HEK293T (cell line): Measurements from ENCODE around the gene SLC10A1.

Experiments
- ARNT ChIP-seq: fragments of 450-650 bp; IDR thresholded peaks from 2 replicates; pipeline ENCODE4 v1.6.1; 2017; ENCODE audit warnings: mild to moderate bottlenecking
- BHLHE40 ChIP-seq: fragments of 450-650 bp; IDR thresholded peaks from 2 replicates; pipeline ENCODE4 v1.6.1; 2016; ENCODE audit warnings: mild to moderate bottlenecking, moderate library complexity, borderline replicate concordance
- FOXM1 ChIP-seq: fragments of 450-650 bp; IDR thresholded peaks from 2 replicates; pipeline ENCODE4 v1.6.1; 2017; ENCODE audit warnings: mild to moderate bottlenecking, borderline replicate concordance
- HDGF ChIP-seq: fragments of 450-650 bp; IDR thresholded peaks from 2 replicates; pipeline ENCODE4 v1.6.1; 2017; ENCODE audit warnings: antibody characterized with exemption, borderline replicate concordance
- SP1 ChIP-seq: fragments of 450-650 bp; IDR thresholded peaks from 2 replicates; pipeline ENCODE4 v1.6.1; 2017
- SUZ12 ChIP-seq: fragments of 450-650 bp; IDR thresholded peaks from 2 replicates; pipeline ENCODE4 v1.6.1; 2016; ENCODE audit warnings: mild to moderate bottlenecking
- TARDBP ChIP-seq: fragments of 450-650 bp; IDR thresholded peaks from 2 replicates; pipeline ENCODE4 v1.6.1; 2016
- TF ChIP-seq, protein P1 (sequence below): fragments of 450-650 bp; IDR thresholded peaks from 2 replicates; pipeline ENCODE4 v1.6.1; 2016

DNA sequence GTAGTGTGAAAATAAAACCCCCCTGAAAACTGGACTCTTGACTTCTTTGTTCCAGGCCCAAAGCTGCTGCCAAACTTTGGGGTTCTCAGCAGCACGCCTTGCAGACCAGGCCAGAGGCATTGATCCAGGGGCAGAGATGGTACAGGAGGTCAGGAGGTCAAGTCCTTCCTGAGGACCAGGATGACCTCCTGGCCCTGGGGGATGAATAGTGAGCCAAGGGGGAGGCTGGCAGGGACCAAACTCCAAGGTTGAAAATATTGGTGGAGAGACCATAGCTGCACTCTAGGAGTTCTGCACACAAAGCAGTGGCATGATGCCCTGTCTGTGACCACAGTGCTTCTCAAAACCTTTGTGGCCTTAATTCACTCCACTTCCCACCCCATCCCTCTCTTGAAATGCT is 12.1 kb downstream of the SLC10A1 start:
- TF ChIP-seq TARDBP (no peak), ARNT (no peak), BHLHE40 (no peak), SP1 (no peak), FOXM1 (no peak), SUZ12 (no peak), HDGF (no peak)
- TF ChIP-seq, protein P1, sequence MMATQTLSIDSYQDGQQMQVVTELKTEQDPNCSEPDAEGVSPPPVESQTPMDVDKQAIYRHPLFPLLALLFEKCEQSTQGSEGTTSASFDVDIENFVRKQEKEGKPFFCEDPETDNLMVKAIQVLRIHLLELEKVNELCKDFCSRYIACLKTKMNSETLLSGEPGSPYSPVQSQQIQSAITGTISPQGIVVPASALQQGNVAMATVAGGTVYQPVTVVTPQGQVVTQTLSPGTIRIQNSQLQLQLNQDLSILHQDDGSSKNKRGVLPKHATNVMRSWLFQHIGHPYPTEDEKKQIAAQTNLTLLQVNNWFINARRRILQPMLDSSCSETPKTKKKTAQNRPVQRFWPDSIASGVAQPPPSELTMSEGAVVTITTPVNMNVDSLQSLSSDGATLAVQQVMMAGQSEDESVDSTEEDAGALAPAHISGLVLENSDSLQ: no peak
